Liver (tissue), 9 donors: ENCODE data around the gene STXBP4. TPM values are rescaled to one million over a fixed set of nuclear protein-coding genes. Genes with fewer than 3 reads are reported as not detected.

ENCODE experiments used
- DNase-seq: peaks from one replicate; pipeline ENCODE4 v3.0.0-alpha.2; 2017; ENCODE audit warnings: low spot score
- H3K27ac ChIP-seq, 2 donors: one replicate each; pipeline ENCODE4 v1.7.0; 2013; ENCODE audit warnings: inconsistent platforms in 2 of 2, low read length in 2 of 2, control low read depth in 1 of 2, low read depth in 1 of 2, mild to moderate bottlenecking in 1 of 2
- H3K27me3 ChIP-seq, 4 donors: one replicate each; pipeline versions ENCODE4 v1.6.1 to v1.7.0; 2013; ENCODE audit warnings: low read length in 3 of 4, inconsistent platforms in 1 of 4, mild to moderate bottlenecking in 1 of 4, moderate library complexity in 1 of 4; ENCODE audit not compliant: control insufficient read depth in 4 of 4, insufficient read depth in 4 of 4
- H3K36me3 ChIP-seq, 4 donors: one replicate each; pipeline versions ENCODE4 v1.6.1 to v1.7.0; 2013; ENCODE audit warnings: low read length in 3 of 4, mild to moderate bottlenecking in 3 of 4, low read depth in 1 of 4, moderate library complexity in 1 of 4; ENCODE audit not compliant: control insufficient read depth in 4 of 4, insufficient read depth in 3 of 4
- H3K4me1 ChIP-seq, 4 donors: one replicate each; pipeline versions ENCODE4 v1.6.1 to v1.7.0; 2013; ENCODE audit warnings: low read length in 3 of 4, mild to moderate bottlenecking in 3 of 4, moderate library complexity in 1 of 4; ENCODE audit not compliant: control insufficient read depth in 4 of 4, insufficient read depth in 4 of 4
- H3K4me3 ChIP-seq, 3 donors: one replicate each; pipeline versions ENCODE4 v1.6.1 to v1.7.0; 2013; ENCODE audit warnings: low read length in 3 of 3, control low read depth in 1 of 3, low read depth in 1 of 3, mild to moderate bottlenecking in 1 of 3
- H3K9ac ChIP-seq, 2 donors: one replicate each; pipeline ENCODE4 v1.7.0; 2013; ENCODE audit warnings: low read length in 2 of 2, mild to moderate bottlenecking in 2 of 2, moderate library complexity in 2 of 2, control low read depth in 1 of 2, low read depth in 1 of 2
- H3K9me3 ChIP-seq, 4 donors: one replicate each; pipeline versions ENCODE4 v1.6.1 to v1.7.0; 2013; ENCODE audit warnings: low read length in 3 of 4; ENCODE audit not compliant: control insufficient read depth in 4 of 4
- CTCF ChIP-seq: fragments of 150-350 bp; IDR thresholded peaks from 2 replicates; pipeline ENCODE4 v1.5.1; 2017; ENCODE audit warnings: improper control_type of control experiment, low read depth, low read length; ENCODE audit not compliant: missing input control
- EGR1 ChIP-seq, 2 donors: IDR thresholded peaks; 2 replicates each; pipeline ENCODE4 v1.6.1; 2016 to 2018; ENCODE audit warnings: antibody characterized with exemption in 2 of 2, low read depth in 2 of 2
- FOXA1 ChIP-seq: IDR thresholded peaks from 2 replicates; pipeline ENCODE4 v1.6.1; 2016; ENCODE audit warnings: antibody characterized with exemption
- FOXA2 ChIP-seq: IDR thresholded peaks from 2 replicates; pipeline ENCODE4 v1.6.1; 2016; ENCODE audit warnings: antibody characterized with exemption
- GABPA ChIP-seq, 2 donors: IDR thresholded peaks in 1 of 2; conservative IDR thresholded peaks in 1 of 2; 2 replicates each; pipeline ENCODE4 v1.6.1; 2016; ENCODE audit warnings: antibody characterized with exemption in 2 of 2, mild to moderate bottlenecking in 1 of 2, moderate library complexity in 1 of 2
- HNF4A ChIP-seq, 2 donors: conservative IDR thresholded peaks; 2 replicates each; pipeline ENCODE4 v1.6.1; 2016; ENCODE audit warnings: antibody characterized with exemption in 2 of 2, mild to moderate bottlenecking in 2 of 2
- HNF4G ChIP-seq: IDR thresholded peaks from 2 replicates; pipeline ENCODE4 v1.6.1; 2016; ENCODE audit warnings: antibody characterized with exemption
- JUND ChIP-seq, 2 donors: IDR thresholded peaks; 2 replicates each; pipeline ENCODE4 v1.6.1; 2016; ENCODE audit warnings: antibody characterized with exemption in 2 of 2
- MAX ChIP-seq: IDR thresholded peaks from 2 replicates; pipeline ENCODE4 v1.6.1; 2016; ENCODE audit warnings: antibody characterized with exemption
- RAD21 ChIP-seq, 2 donors: IDR thresholded peaks; 2 replicates each; pipeline ENCODE4 v1.6.1; 2016; ENCODE audit warnings: antibody characterized with exemption in 2 of 2, mild to moderate bottlenecking in 2 of 2
- RXRA ChIP-seq, 2 donors: IDR thresholded peaks; 2 replicates each; pipeline ENCODE4 v1.6.1; 2017 to 2018; ENCODE audit warnings: antibody characterized with exemption in 2 of 2, mild to moderate bottlenecking in 1 of 2
- SP1 ChIP-seq: IDR thresholded peaks from 2 replicates; pipeline ENCODE4 v1.6.1; 2018; ENCODE audit warnings: antibody characterized with exemption, mild to moderate bottlenecking
- TAF1 ChIP-seq: conservative IDR thresholded peaks from 2 replicates; pipeline ENCODE4 v1.6.1; 2016; ENCODE audit warnings: antibody characterized with exemption, mild to moderate bottlenecking
- YY1 ChIP-seq: IDR thresholded peaks from 2 replicates; pipeline ENCODE4 v1.6.1; 2016; ENCODE audit warnings: antibody characterized with exemption, mild to moderate bottlenecking
- WGBS: extraction: QIAGEN DNeasy Blood & Tissue Kit; methylation state at CpG from one replicate; pipeline ENCODE4 v1.1.7; 2013; 5-methylcytosine and 5-hydroxymethylcytosine counted together
- polyA plus RNA-seq, 2 donors: library from polyadenylated mRNA; stranded (reverse) in 1 of 2; unstranded in 1 of 2; fragments of 200-250 nt in 1 of 2; fragments of >200 nt in 1 of 2; fragmentation: Nextera tagmentation in 1 of 2; extraction: Ambion mirVana in 1 of 2; gene quantifications; one replicate each; pipeline versions ENCODE4 v1.2.1 to v1.2.3, GENCODE V29; 2013 to 2015
- total RNA-seq, 2 donors: library from RNA; depleted of rRNA; stranded (reverse); fragments of >200 nt; gene quantifications; one replicate each; pipeline ENCODE4 v1.2.3, GENCODE V29; 2014
- TF ChIP-seq, protein P1 (sequence below): IDR thresholded peaks from 2 replicates; pipeline ENCODE4 v1.6.1; 2016; ENCODE audit warnings: antibody characterized with exemption, mild to moderate bottlenecking
- TF ChIP-seq, protein P2 (sequence below): IDR thresholded peaks from 2 replicates; pipeline ENCODE4 v1.6.1; 2016; ENCODE audit warnings: antibody characterized with exemption
- donor health status: healthy.
- donor health status: healthy.
- donor health status: healthy.
- donor health status: healthy.
- donor health status: healthy.

STXBP4 gene
- total and polyA plus RNA-seq, 4 donors, result 1.5 to 12.6 (median 3.5) TPM

DNA sequence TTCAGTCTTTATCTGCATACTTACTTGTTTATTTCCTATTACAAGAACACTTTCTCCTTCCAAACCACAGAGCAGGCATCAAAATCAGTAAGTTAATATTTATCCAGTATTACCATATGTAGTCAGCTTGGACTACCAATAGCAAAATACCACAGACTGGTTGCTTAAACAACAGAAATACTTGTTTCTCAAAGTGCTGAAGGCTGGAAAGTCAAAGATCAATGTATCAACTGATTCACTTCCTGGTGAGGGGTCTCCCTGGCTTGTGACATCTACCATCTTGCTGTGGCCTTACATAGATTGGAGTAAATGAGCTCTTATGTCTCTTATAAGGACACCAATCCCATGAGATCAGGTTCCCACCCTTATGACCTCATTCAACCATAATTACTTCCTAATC is 2.6 kb downstream of the STXBP4 start:
- H3K36me3 ChIP-seq, result no peaks in the 10 kb centered on the region
- TF ChIP-seq RXRA (IDR thresholded peaks at IDR 0.05) (no peak), CTCF (no peak), MAX (no peak), TAF1 (no peak), RAD21 (IDR thresholded peaks at IDR 0.05) (no peak), FOXA2 (no peak), JUND (IDR thresholded peaks at IDR 0.05) (no peak), EGR1 (IDR thresholded peaks at IDR 0.05; ENCODE audit: low read depth in 2 of 2) (no peak), HNF4A (conservative IDR thresholded peaks at IDR 0.05) (peak in 1 of 2 donors; percentile 27), GABPA (IDR thresholded peaks at IDR 0.05 in 1 of 2, conservative IDR thresholded peaks at IDR 0.05 in 1 of 2) (no peak), SP1 (peak; percentile 23), YY1 (no peak), FOXA1 (no peak), HNF4G (no peak)
- TF ChIP-seq, protein P1, sequence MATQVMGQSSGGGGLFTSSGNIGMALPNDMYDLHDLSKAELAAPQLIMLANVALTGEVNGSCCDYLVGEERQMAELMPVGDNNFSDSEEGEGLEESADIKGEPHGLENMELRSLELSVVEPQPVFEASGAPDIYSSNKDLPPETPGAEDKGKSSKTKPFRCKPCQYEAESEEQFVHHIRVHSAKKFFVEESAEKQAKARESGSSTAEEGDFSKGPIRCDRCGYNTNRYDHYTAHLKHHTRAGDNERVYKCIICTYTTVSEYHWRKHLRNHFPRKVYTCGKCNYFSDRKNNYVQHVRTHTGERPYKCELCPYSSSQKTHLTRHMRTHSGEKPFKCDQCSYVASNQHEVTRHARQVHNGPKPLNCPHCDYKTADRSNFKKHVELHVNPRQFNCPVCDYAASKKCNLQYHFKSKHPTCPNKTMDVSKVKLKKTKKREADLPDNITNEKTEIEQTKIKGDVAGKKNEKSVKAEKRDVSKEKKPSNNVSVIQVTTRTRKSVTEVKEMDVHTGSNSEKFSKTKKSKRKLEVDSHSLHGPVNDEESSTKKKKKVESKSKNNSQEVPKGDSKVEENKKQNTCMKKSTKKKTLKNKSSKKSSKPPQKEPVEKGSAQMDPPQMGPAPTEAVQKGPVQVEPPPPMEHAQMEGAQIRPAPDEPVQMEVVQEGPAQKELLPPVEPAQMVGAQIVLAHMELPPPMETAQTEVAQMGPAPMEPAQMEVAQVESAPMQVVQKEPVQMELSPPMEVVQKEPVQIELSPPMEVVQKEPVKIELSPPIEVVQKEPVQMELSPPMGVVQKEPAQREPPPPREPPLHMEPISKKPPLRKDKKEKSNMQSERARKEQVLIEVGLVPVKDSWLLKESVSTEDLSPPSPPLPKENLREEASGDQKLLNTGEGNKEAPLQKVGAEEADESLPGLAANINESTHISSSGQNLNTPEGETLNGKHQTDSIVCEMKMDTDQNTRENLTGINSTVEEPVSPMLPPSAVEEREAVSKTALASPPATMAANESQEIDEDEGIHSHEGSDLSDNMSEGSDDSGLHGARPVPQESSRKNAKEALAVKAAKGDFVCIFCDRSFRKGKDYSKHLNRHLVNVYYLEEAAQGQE, result peak; percentile 22
- TF ChIP-seq, protein P2, sequence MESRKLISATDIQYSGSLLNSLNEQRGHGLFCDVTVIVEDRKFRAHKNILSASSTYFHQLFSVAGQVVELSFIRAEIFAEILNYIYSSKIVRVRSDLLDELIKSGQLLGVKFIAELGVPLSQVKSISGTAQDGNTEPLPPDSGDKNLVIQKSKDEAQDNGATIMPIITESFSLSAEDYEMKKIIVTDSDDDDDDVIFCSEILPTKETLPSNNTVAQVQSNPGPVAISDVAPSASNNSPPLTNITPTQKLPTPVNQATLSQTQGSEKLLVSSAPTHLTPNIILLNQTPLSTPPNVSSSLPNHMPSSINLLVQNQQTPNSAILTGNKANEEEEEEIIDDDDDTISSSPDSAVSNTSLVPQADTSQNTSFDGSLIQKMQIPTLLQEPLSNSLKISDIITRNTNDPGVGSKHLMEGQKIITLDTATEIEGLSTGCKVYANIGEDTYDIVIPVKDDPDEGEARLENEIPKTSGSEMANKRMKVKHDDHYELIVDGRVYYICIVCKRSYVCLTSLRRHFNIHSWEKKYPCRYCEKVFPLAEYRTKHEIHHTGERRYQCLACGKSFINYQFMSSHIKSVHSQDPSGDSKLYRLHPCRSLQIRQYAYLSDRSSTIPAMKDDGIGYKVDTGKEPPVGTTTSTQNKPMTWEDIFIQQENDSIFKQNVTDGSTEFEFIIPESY, result peak; percentile 29
- H3K27ac ChIP-seq, result no peak overlapping the region
- H3K4me3 ChIP-seq, result no peak overlapping the region
- peaks cover 2 to 23% (median 16%) of the 10 kb centered on the region in 4 donors for H3K4me1 ChIP-seq
- no peak for DNase-seq
- no peak overlapping the region for H3K9ac ChIP-seq
- H3K9me3 ChIP-seq, result no peaks in the 10 kb centered on the region
- H3K27me3 ChIP-seq, result no peaks in the 10 kb centered on the region

GRCh38 chr17:54971901-54972300 is 3.3 kb downstream of the STXBP4 start:
- H3K9ac ChIP-seq, result no peak overlapping the region
- no peak overlapping the region for H3K27ac ChIP-seq
- 95% methylated on average over 3 of the region's 3 CpGs for WGBS
- no peak overlapping the region for H3K4me3 ChIP-seq
- no peak for TF ChIP-seq YY1
- TF ChIP-seq RXRA (IDR thresholded peaks at IDR 0.05), result no peak
- TF ChIP-seq MAX, result no peak
- no peak for TF ChIP-seq GABPA (IDR thresholded peaks at IDR 0.05 in 1 of 2, conservative IDR thresholded peaks at IDR 0.05 in 1 of 2)
- no peak for TF ChIP-seq FOXA2
- TF ChIP-seq, protein P1, result no peak
- no peak for TF ChIP-seq RAD21 (IDR thresholded peaks at IDR 0.05)
- no peak for DNase-seq
- no peaks in the 10 kb centered on the region for H3K36me3 ChIP-seq
- H3K9me3 ChIP-seq, result no peaks in the 10 kb centered on the region
- H3K27me3 ChIP-seq, result no peaks in the 10 kb centered on the region
- H3K4me1 ChIP-seq, result peaks cover 2 to 23% (median 13%) of the 10 kb centered on the region in 4 donors
